ENCODE measurements around the gene GLYATL1.

GRCh38 chr11:58926251-58926650 lies 13.0 kb upstream of the GLYATL1 start:
- no peak for TF ChIP-seq CTCF (conservative IDR thresholded peaks at IDR 0.05; ENCODE audit: low read depth in 2 of 2)
- TF ChIP-seq REST (IDR thresholded peaks at IDR 0.05; ENCODE audit: unreplicated experiment), result no peak
